H1 (cell line): ENCODE measurements around the gene RECK. TPM values are rescaled to one million over a fixed set of nuclear protein-coding genes. Genes with fewer than 3 reads are reported as not detected.

Experiments
- CBX5 ChIP-seq: fragments of 300-800, 300-1000 bp; sonication (generic); IDR thresholded peaks from 2 replicates; pipeline ENCODE4 v1.7.1; 2016; ENCODE audit warnings: antibody characterized with exemption, low read length, low read depth
- FOSL1 ChIP-seq: IDR thresholded peaks from 2 replicates; pipeline ENCODE4 v1.6.1; 2011; ENCODE audit warnings: mild to moderate bottlenecking, low read depth, low read length, moderate library complexity; ENCODE audit not compliant: insufficient read depth
- HDAC6 ChIP-seq: IDR thresholded peaks from one replicate; pipeline ENCODE4 v1.7.1; 2012; ENCODE audit warnings: low read depth, mild to moderate bottlenecking, inconsistent platforms, low read length, moderate library complexity
- KDM5A ChIP-seq: fragments of 200-600 bp; IDR thresholded peaks from 2 replicates; pipeline ENCODE4 v1.7.1; 2012; ENCODE audit warnings: mild to moderate bottlenecking, low read length, inconsistent platforms, mixed read lengths
- POU5F1 ChIP-seq: IDR thresholded peaks from 2 replicates; pipeline ENCODE4 v1.6.1; 2011; ENCODE audit warnings: low read depth, mild to moderate bottlenecking, low read length, moderate library complexity
- SIX5 ChIP-seq: IDR thresholded peaks from 2 replicates; pipeline ENCODE4 v1.6.1; 2011; ENCODE audit warnings: mild to moderate bottlenecking, low read depth, low read length
- polyA plus RNA-seq, 7 experiments: library from polyadenylated mRNA; depleted of rRNA in 3 of 7; stranded (reverse) in 5 of 7; unstranded in 2 of 7; fragments of >200 nt in 5 of 7; fragments of 200-250 nt in 2 of 7; gene quantifications; 1 replicate in 5 of 7; 2 replicates in 1 of 7; 4 replicates in 1 of 7; pipeline versions ENCODE4 v1.2.1 to v1.2.3, GENCODE V29; 2011 to 2013; ENCODE audit warnings: missing spikeins in 2 of 7, mixed read lengths in 2 of 7
- total RNA-seq: library from RNA; stranded (reverse); fragmentation: NEBNext Ultra II Directional; extraction: Animal tissue kit (Norgen Biotek cat#: 25700); gene quantifications from 2 replicates; pipeline ENCODE4 v1.2.1, GENCODE V29; 2021
- TF ChIP-seq, protein P1 (sequence below): fragments of 300-600 bp; sonication (generic); IDR thresholded peaks from 2 replicates; pipeline ENCODE4 v1.7.1; 2012; ENCODE audit warnings: low read length, moderate library complexity, mild to moderate bottlenecking, inconsistent platforms; ENCODE audit not compliant: insufficient replicate concordance
- TF ChIP-seq, protein P2 (sequence below): IDR thresholded peaks from 2 replicates; pipeline ENCODE4 v1.6.1; 2012; ENCODE audit warnings: inconsistent platforms
- TF ChIP-seq, protein P3 (sequence below): IDR thresholded peaks from 2 replicates; pipeline ENCODE4 v1.6.1; 2011; ENCODE audit warnings: low read depth, mild to moderate bottlenecking, low read length; ENCODE audit not compliant: insufficient read depth

The RECK gene
- total and polyA plus RNA-seq, 2 of the 8 experiments (the other 6 are each of a cell fraction or from before 2014, with no cell fraction given): 5.4 to 9.8 TPM

DNA sequence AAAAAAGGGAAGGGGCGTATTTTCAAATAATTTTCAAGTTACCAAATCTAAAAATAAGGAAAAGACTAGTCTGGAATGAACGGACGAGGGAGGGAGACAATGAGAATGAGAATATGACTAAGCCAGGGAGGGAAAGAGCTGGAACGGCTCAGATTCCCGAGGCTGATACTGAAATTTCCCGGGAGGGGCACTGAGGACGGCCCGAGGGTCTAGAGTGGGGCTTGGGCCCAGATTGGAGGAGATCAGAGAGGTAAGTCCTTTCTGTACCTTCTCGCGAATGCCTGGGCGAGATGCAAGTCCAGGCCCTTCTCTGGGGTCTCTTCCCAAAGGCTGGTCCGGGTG lies 129.1 kb downstream of the RECK start (continued):
- TF ChIP-seq, protein P1, sequence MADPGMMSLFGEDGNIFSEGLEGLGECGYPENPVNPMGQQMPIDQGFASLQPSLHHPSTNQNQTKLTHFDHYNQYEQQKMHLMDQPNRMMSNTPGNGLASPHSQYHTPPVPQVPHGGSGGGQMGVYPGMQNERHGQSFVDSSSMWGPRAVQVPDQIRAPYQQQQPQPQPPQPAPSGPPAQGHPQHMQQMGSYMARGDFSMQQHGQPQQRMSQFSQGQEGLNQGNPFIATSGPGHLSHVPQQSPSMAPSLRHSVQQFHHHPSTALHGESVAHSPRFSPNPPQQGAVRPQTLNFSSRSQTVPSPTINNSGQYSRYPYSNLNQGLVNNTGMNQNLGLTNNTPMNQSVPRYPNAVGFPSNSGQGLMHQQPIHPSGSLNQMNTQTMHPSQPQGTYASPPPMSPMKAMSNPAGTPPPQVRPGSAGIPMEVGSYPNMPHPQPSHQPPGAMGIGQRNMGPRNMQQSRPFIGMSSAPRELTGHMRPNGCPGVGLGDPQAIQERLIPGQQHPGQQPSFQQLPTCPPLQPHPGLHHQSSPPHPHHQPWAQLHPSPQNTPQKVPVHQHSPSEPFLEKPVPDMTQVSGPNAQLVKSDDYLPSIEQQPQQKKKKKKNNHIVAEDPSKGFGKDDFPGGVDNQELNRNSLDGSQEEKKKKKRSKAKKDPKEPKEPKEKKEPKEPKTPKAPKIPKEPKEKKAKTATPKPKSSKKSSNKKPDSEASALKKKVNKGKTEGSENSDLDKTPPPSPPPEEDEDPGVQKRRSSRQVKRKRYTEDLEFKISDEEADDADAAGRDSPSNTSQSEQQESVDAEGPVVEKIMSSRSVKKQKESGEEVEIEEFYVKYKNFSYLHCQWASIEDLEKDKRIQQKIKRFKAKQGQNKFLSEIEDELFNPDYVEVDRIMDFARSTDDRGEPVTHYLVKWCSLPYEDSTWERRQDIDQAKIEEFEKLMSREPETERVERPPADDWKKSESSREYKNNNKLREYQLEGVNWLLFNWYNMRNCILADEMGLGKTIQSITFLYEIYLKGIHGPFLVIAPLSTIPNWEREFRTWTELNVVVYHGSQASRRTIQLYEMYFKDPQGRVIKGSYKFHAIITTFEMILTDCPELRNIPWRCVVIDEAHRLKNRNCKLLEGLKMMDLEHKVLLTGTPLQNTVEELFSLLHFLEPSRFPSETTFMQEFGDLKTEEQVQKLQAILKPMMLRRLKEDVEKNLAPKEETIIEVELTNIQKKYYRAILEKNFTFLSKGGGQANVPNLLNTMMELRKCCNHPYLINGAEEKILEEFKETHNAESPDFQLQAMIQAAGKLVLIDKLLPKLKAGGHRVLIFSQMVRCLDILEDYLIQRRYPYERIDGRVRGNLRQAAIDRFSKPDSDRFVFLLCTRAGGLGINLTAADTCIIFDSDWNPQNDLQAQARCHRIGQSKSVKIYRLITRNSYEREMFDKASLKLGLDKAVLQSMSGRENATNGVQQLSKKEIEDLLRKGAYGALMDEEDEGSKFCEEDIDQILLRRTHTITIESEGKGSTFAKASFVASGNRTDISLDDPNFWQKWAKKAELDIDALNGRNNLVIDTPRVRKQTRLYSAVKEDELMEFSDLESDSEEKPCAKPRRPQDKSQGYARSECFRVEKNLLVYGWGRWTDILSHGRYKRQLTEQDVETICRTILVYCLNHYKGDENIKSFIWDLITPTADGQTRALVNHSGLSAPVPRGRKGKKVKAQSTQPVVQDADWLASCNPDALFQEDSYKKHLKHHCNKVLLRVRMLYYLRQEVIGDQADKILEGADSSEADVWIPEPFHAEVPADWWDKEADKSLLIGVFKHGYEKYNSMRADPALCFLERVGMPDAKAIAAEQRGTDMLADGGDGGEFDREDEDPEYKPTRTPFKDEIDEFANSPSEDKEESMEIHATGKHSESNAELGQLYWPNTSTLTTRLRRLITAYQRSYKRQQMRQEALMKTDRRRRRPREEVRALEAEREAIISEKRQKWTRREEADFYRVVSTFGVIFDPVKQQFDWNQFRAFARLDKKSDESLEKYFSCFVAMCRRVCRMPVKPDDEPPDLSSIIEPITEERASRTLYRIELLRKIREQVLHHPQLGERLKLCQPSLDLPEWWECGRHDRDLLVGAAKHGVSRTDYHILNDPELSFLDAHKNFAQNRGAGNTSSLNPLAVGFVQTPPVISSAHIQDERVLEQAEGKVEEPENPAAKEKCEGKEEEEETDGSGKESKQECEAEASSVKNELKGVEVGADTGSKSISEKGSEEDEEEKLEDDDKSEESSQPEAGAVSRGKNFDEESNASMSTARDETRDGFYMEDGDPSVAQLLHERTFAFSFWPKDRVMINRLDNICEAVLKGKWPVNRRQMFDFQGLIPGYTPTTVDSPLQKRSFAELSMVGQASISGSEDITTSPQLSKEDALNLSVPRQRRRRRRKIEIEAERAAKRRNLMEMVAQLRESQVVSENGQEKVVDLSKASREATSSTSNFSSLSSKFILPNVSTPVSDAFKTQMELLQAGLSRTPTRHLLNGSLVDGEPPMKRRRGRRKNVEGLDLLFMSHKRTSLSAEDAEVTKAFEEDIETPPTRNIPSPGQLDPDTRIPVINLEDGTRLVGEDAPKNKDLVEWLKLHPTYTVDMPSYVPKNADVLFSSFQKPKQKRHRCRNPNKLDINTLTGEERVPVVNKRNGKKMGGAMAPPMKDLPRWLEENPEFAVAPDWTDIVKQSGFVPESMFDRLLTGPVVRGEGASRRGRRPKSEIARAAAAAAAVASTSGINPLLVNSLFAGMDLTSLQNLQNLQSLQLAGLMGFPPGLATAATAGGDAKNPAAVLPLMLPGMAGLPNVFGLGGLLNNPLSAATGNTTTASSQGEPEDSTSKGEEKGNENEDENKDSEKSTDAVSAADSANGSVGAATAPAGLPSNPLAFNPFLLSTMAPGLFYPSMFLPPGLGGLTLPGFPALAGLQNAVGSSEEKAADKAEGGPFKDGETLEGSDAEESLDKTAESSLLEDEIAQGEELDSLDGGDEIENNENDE: no peak
- TF ChIP-seq POU5F1: no peak
- no peak for TF ChIP-seq CBX5
- TF ChIP-seq KDM5A: no peak
- TF ChIP-seq, protein P2, sequence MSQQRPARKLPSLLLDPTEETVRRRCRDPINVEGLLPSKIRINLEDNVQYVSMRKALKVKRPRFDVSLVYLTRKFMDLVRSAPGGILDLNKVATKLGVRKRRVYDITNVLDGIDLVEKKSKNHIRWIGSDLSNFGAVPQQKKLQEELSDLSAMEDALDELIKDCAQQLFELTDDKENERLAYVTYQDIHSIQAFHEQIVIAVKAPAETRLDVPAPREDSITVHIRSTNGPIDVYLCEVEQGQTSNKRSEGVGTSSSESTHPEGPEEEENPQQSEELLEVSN: no peak
- TF ChIP-seq FOSL1: no peak
- TF ChIP-seq, protein P3, sequence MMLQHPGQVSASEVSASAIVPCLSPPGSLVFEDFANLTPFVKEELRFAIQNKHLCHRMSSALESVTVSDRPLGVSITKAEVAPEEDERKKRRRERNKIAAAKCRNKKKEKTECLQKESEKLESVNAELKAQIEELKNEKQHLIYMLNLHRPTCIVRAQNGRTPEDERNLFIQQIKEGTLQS: no peak
- no peak for TF ChIP-seq SIX5
- no peak for TF ChIP-seq HDAC6
